ENCODE data around the gene C16orf74. TPM values are rescaled to one million over a fixed set of nuclear protein-coding genes. Genes with fewer than 3 reads are reported as not detected.

C16orf74 gene
- total and polyA plus RNA-seq, 2 of the 13 experiments (the other 11 are each of a cell fraction or from before 2014, with no cell fraction given), result 0.13 to 0.29 TPM

GRCh38 chr16:85752511-85753420 lies 1.9 kb upstream of the C16orf74 start (continued):
- TF ChIP-seq, protein P1, sequence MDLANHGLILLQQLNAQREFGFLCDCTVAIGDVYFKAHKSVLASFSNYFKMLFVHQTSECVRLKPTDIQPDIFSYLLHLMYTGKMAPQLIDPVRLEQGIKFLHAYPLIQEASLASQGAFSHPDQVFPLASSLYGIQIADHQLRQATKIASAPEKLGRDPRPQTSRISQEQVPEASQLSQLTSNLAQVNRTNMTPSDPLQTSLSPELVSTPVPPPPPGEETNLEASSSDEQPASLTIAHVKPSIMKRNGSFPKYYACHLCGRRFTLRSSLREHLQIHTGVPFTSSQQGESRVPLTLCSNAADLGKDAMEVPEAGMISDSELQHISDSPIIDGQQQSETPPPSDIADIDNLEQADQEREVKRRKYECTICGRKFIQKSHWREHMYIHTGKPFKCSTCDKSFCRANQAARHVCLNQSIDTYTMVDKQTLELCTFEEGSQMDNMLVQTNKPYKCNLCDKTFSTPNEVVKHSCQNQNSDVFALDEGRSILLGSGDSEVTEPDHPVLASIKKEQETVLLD (CRISPR knock-in tag; IDR thresholded peaks at IDR 0.05; ENCODE audit: low read depth), result no peak
- TF ChIP-seq SCMH1 (CRISPR knock-in tag; IDR thresholded peaks at IDR 0.05; ENCODE audit: borderline replicate concordance), result no peak
- no peak for TF ChIP-seq NONO (IDR thresholded peaks at IDR 0.05)
- TF ChIP-seq NONO (CRISPR knock-in tag; conservative IDR thresholded peaks at IDR 0.05), result no peak
- TF ChIP-seq, protein P2, sequence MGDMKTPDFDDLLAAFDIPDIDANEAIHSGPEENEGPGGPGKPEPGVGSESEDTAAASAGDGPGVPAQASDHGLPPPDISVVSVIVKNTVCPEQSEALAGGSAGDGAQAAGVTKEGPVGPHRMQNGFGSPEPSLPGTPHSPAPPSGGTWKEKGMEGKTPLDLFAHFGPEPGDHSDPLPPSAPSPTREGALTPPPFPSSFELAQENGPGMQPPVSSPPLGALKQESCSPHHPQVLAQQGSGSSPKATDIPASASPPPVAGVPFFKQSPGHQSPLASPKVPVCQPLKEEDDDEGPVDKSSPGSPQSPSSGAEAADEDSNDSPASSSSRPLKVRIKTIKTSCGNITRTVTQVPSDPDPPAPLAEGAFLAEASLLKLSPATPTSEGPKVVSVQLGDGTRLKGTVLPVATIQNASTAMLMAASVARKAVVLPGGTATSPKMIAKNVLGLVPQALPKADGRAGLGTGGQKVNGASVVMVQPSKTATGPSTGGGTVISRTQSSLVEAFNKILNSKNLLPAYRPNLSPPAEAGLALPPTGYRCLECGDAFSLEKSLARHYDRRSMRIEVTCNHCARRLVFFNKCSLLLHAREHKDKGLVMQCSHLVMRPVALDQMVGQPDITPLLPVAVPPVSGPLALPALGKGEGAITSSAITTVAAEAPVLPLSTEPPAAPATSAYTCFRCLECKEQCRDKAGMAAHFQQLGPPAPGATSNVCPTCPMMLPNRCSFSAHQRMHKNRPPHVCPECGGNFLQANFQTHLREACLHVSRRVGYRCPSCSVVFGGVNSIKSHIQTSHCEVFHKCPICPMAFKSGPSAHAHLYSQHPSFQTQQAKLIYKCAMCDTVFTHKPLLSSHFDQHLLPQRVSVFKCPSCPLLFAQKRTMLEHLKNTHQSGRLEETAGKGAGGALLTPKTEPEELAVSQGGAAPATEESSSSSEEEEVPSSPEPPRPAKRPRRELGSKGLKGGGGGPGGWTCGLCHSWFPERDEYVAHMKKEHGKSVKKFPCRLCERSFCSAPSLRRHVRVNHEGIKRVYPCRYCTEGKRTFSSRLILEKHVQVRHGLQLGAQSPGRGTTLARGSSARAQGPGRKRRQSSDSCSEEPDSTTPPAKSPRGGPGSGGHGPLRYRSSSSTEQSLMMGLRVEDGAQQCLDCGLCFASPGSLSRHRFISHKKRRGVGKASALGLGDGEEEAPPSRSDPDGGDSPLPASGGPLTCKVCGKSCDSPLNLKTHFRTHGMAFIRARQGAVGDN (CRISPR knock-in tag; IDR thresholded peaks at IDR 0.05), result peak; percentile 30; the same call in 1 of the 2 replicates
